Smooth muscle cell (in vitro differentiated cells): Measurements from ENCODE around the gene MAP3K6. TPM values are rescaled to one million over a fixed set of nuclear protein-coding genes. Genes with fewer than 3 reads are reported as not detected.

Experiments used
- DNase-seq: peaks from one replicate; lab custom pipeline; 2025; ENCODE audit not compliant: unreplicated experiment; lab: John Stamatoyannopoulos, UW
- H2AFZ ChIP-seq: fragments of 200-600 bp; sonication (generic); 2 replicates; pipeline ENCODE4 v1.6.0; 2016; ENCODE audit warnings: antibody characterized with exemption, low read depth, mild to moderate bottlenecking
- H3F3A ChIP-seq: fragments of 200-600 bp; sonication (generic); 2 replicates; pipeline ENCODE4 v1.6.0; 2017; ENCODE audit warnings: antibody characterized with exemption, low read depth
- H3K27ac ChIP-seq: fragments of 200-600 bp; sonication (generic); 2 replicates; pipeline ENCODE4 v1.5.1; 2016; ENCODE audit warnings: low read depth, mild to moderate bottlenecking
- H3K27me3 ChIP-seq: fragments of 200-600 bp; sonication (generic); 2 replicates; pipeline ENCODE4 v1.6.1; 2016; ENCODE audit warnings: low read depth, mild to moderate bottlenecking
- H3K36me3 ChIP-seq: fragments of 200-600 bp; sonication (generic); 2 replicates; pipeline ENCODE4 v1.5.1; 2016; ENCODE audit warnings: low read depth
- H3K4me1 ChIP-seq: fragments of 200-600 bp; sonication (generic); 2 replicates; pipeline ENCODE4 v1.5.1; 2016; ENCODE audit warnings: low read depth
- H3K4me2 ChIP-seq: fragments of 200-600 bp; sonication (generic); 2 replicates; pipeline ENCODE4 v1.6.0; 2016; ENCODE audit warnings: mild to moderate bottlenecking
- H3K4me3 ChIP-seq: fragments of 200-600 bp; sonication (generic); 2 replicates; pipeline ENCODE4 v1.5.1; 2016; ENCODE audit warnings: mild to moderate bottlenecking
- H3K79me2 ChIP-seq: fragments of 200-600 bp; sonication (generic); 2 replicates; pipeline ENCODE4 v1.6.0; 2016; ENCODE audit warnings: low read depth, mild to moderate bottlenecking
- H3K9ac ChIP-seq: fragments of 200-600 bp; sonication (generic); 2 replicates; pipeline ENCODE4 v1.6.0; 2016; ENCODE audit warnings: low read depth
- H3K9me3 ChIP-seq: fragments of 200-600 bp; sonication (generic); replicated peaks from 2 replicates; pipeline ENCODE4 v1.5.1; 2016; ENCODE audit warnings: low read depth
- H4K20me1 ChIP-seq: fragments of 200-600 bp; sonication (generic); 2 replicates; pipeline ENCODE4 v1.6.0; 2016; ENCODE audit warnings: low read depth
- WGBS: methylation state at CpG from one replicate; pipeline ENCODE4 v1.1.7; 2016; ENCODE audit warnings: low lambda C conversion rate; 5-methylcytosine and 5-hydroxymethylcytosine counted together
- polyA plus RNA-seq: library from polyadenylated mRNA; unstranded; fragments of >200 nt; fragmentation: Nextera tagmentation; extraction: Ambion mirVana; gene quantifications from 2 replicates; pipeline ENCODE4 v1.2.1, GENCODE V29; 2016
- total RNA-seq: library from RNA; depleted of rRNA; stranded (reverse); fragments of >200 nt; gene quantifications from 2 replicates; pipeline ENCODE4 v1.2.3, GENCODE V29; 2014
- TF ChIP-seq, protein P1 (sequence below): fragments of 200-600 bp; sonication (generic); IDR thresholded peaks from 2 replicates; pipeline ENCODE4 v1.5.1; 2017; ENCODE audit warnings: borderline replicate concordance, mild to moderate bottlenecking, antibody characterized with exemption; ENCODE audit not compliant: insufficient read depth, poor library complexity, severe bottlenecking

MAP3K6 gene
- total and polyA plus RNA-seq, 2 experiments from 2014 or later = 14.1 to 29.0 TPM

DNA sequence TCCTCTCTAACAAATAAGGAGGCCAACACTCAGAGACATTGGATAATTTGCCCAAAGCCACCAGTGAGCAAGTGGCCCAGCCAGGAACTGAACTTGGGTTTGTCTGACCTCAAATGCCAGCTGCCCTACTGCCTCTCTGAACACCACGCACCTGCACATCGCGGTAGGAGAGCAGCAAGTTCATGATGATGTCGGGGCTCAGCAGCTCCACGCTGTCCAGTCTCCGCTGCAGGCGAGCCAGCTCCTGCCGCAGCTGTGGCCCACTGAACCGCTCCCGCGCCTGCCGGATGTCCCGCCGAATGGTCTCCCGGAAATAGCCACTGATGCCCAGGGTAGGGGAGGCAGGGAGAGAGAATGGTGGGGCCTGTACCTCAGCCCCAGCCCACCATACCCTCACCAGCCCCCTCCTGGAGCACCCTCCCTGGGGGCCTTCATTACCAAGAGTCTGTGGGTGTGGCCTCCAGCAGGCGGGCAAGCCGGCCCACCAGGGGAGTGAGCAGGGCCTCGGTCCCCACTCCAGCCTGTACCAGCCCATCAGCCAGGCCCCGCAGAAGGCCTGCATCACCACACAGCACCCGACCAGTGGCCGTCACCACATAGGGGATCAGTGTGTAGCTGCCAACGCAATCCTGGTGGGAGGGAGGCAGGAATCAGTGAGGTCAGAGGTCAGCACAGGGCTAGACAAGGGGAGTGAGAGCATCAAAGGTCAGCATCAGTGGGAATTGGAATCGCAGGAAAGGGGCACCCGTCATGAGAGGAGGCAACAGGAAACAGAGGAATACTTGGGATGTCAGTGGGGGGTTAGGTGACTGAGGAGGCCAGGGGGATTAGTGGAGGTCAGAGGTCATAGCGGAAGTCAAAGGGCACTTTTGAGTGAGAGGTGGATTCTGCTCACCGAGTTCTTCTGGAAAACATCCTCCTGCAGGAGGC is 2.7 kb downstream of the MAP3K6 start:
- no peaks in the 10 kb centered on the region for H3K27me3 ChIP-seq
- peaks cover 5% of the 10 kb centered on the region for H3K79me2 ChIP-seq
- H3K9ac ChIP-seq = no peak overlapping the region
- no peak overlapping the region for H3K27ac ChIP-seq
- H3K9me3 ChIP-seq = no peaks in the 10 kb centered on the region
- H3K4me3 ChIP-seq = no peak overlapping the region
- H4K20me1 ChIP-seq = peaks cover 5% of the 10 kb centered on the region
- WGBS = 91% methylated on average over 26 of the region's 26 CpGs
- no peak overlapping the region for H3K4me2 ChIP-seq
- no peak for DNase-seq
- H3F3A ChIP-seq = peaks cover 7% of the 10 kb centered on the region
- no peaks in the 10 kb centered on the region for H3K36me3 ChIP-seq
- TF ChIP-seq, protein P1, sequence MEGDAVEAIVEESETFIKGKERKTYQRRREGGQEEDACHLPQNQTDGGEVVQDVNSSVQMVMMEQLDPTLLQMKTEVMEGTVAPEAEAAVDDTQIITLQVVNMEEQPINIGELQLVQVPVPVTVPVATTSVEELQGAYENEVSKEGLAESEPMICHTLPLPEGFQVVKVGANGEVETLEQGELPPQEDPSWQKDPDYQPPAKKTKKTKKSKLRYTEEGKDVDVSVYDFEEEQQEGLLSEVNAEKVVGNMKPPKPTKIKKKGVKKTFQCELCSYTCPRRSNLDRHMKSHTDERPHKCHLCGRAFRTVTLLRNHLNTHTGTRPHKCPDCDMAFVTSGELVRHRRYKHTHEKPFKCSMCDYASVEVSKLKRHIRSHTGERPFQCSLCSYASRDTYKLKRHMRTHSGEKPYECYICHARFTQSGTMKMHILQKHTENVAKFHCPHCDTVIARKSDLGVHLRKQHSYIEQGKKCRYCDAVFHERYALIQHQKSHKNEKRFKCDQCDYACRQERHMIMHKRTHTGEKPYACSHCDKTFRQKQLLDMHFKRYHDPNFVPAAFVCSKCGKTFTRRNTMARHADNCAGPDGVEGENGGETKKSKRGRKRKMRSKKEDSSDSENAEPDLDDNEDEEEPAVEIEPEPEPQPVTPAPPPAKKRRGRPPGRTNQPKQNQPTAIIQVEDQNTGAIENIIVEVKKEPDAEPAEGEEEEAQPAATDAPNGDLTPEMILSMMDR = no peak
- peaks cover 24% of the 10 kb centered on the region for H3K4me1 ChIP-seq
- no peak overlapping the region for H2AFZ ChIP-seq

DNA sequence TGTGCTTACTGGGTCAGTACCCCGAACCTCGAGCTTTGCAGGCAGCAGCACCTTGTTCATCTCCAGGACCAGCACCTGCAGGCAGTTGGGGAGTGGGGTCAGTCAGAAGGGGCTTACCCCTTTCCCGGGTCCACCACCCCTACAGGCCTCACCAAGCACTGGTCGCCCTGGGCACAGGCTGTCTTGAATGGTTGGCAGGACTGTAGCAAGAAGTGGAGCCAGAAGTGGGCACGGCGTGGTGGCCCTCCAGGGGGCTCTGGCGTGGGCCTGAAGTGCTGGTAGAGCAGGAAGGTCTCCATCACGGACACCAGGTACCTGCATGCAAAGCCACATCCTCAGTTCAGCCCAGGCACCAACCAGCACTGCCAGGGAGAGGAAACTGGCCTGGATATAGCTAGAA is 5.2 kb downstream of the MAP3K6 start:
- WGBS = 97% methylated on average over 8 of the region's 8 CpGs
- no peaks in the 10 kb centered on the region for H3K27me3 ChIP-seq
- H3K9me3 ChIP-seq = no peaks in the 10 kb centered on the region
- no peak overlapping the region for H2AFZ ChIP-seq
- TF ChIP-seq, protein P1 = no peak
- peaks cover 5% of the 10 kb centered on the region for H4K20me1 ChIP-seq
- no peak overlapping the region for H3K9ac ChIP-seq
- peaks cover 5% of the 10 kb centered on the region for H3K79me2 ChIP-seq
- peaks cover 18% of the 10 kb centered on the region for H3K4me1 ChIP-seq
- H3K27ac ChIP-seq = no peak overlapping the region
- H3K36me3 ChIP-seq = no peaks in the 10 kb centered on the region
- H3F3A ChIP-seq = peaks cover 7% of the 10 kb centered on the region
- no peak overlapping the region for H3K4me3 ChIP-seq
- H3K4me2 ChIP-seq = no peak overlapping the region
- DNase-seq = no peak

DNA sequence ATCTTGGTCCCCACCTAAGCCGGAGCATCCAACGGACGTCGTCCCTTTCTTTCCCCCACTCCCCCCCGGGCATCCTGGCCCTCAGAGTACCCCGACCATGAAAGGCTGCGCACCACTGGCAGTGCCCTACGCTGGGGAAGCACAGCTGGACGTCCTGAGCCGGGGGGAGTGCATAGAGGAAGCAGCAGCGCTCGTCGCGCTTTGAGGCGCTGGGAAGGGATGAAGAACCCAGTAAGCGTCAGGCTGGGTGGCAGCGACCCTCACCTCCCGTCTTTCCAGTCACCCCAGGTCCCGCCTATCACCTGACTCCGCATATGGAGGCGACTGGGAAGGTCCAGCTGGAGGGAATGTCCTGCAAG is 5.7 kb downstream of the MAP3K6 start:
- Histone ChIP-seq H3K9me3 (no peaks in the 10 kb centered on the region), H3K79me2 (peaks cover 5% of the 10 kb centered on the region), H3K27ac (no peak overlapping the region), H3K27me3 (no peaks in the 10 kb centered on the region), H3K4me2 (peak overlapping the region; percentile 98), H4K20me1 (peaks cover 5% of the 10 kb centered on the region), H3F3A (peaks cover 5% of the 10 kb centered on the region), H3K9ac (no peak overlapping the region), H3K4me3 (peak overlapping the region; percentile 42), H3K36me3 (no peaks in the 10 kb centered on the region), H3K4me1 (peaks cover 18% of the 10 kb centered on the region), H2AFZ (no peak overlapping the region)
- TF ChIP-seq, protein P1 = no peak
- WGBS = 46% methylated on average over 17 of the region's 21 CpGs
- DNase-seq = no peak
